GM18511 (cell line): ENCODE results near the gene CTNND2.

Source experiments
- ATAC-seq: cut with Tn5 transposase; IDR thresholded peaks from one replicate; pipeline ENCODE4 v1.9.1; 2021; ENCODE audit warnings: mild to moderate bottlenecking, moderate library complexity; ENCODE audit not compliant: unreplicated experiment

CTNND2 gene

GRCh38 chr5:11599499-11599898 lies 304.7 kb downstream of the CTNND2 start:
- no peak for ATAC-seq

- no peak for ATAC-seq
Observed at GRCh38 chr5:11596657-11597071, 307.6 kb downstream of the CTNND2 start.

- no peak for ATAC-seq
Observed at GRCh38 chr5:11596185-11596584, 308.1 kb downstream of the CTNND2 start.

- ATAC-seq = no peak
Observed at GRCh38 chr5:11595045-11595444, 309.2 kb downstream of the CTNND2 start.

GRCh38 chr5:11594021-11594420 lies 310.2 kb downstream of the CTNND2 start:
- no peak for ATAC-seq

- ATAC-seq = no peak
Observed at GRCh38 chr5:11590475-11590874, 313.8 kb downstream of the CTNND2 start.

- no peak for ATAC-seq
Observed at GRCh38 chr5:11588803-11589202, 315.4 kb downstream of the CTNND2 start.

- no peak for ATAC-seq
Observed at GRCh38 chr5:11584017-11584416, 320.2 kb downstream of the CTNND2 start.

- no peak for ATAC-seq
Observed at GRCh38 chr5:11579351-11579750, 324.9 kb downstream of the CTNND2 start.

- ATAC-seq = no peak
Observed at GRCh38 chr5:11574787-11575186, 329.5 kb downstream of the CTNND2 start.

GRCh38 chr5:11573140-11573992 lies 330.9 kb downstream of the CTNND2 start:
- ATAC-seq = no peak

- ATAC-seq = no peak
Observed at GRCh38 chr5:11564706-11565105, 339.5 kb downstream of the CTNND2 start.

- no peak for ATAC-seq
Observed at GRCh38 chr5:11563822-11564221, 340.4 kb downstream of the CTNND2 start.

GRCh38 chr5:11560915-11561697 lies 343.1 kb downstream of the CTNND2 start:
- no peak for ATAC-seq

- no peak for ATAC-seq
Observed at GRCh38 chr5:11557063-11557462, 347.2 kb downstream of the CTNND2 start.

GRCh38 chr5:11555171-11555570 lies 349.1 kb downstream of the CTNND2 start:
- ATAC-seq = no peak

- ATAC-seq = no peak
Observed at GRCh38 chr5:11547730-11548129, 356.5 kb downstream of the CTNND2 start.

GRCh38 chr5:11547140-11547539 lies 357.1 kb downstream of the CTNND2 start:
- no peak for ATAC-seq

GRCh38 chr5:11540112-11540511 lies 364.1 kb downstream of the CTNND2 start:
- no peak for ATAC-seq

- ATAC-seq = no peak
Observed at GRCh38 chr5:11531811-11532555, 372.3 kb downstream of the CTNND2 start.

- no peak for ATAC-seq
Observed at GRCh38 chr5:11528720-11529119, 375.5 kb downstream of the CTNND2 start.
